ENCODE results near the gene SUPV3L1.
"Not testable (repeated sequence)": the region's sequence is repeated elsewhere in the genome, so short reads cannot be mapped to it uniquely, and the experiment has no call there.

SUPV3L1 gene

GRCh38 chr10:69250041-69250440 lies 70.0 kb downstream of the SUPV3L1 start:
- no peak for DNase-seq (ENCODE audit: extremely low read depth, low read depth)
- H3K4me3 ChIP-seq (replicated peaks; ENCODE audit: low read depth, low read length), result no peak overlapping the region
- TF ChIP-seq, protein P1, sequence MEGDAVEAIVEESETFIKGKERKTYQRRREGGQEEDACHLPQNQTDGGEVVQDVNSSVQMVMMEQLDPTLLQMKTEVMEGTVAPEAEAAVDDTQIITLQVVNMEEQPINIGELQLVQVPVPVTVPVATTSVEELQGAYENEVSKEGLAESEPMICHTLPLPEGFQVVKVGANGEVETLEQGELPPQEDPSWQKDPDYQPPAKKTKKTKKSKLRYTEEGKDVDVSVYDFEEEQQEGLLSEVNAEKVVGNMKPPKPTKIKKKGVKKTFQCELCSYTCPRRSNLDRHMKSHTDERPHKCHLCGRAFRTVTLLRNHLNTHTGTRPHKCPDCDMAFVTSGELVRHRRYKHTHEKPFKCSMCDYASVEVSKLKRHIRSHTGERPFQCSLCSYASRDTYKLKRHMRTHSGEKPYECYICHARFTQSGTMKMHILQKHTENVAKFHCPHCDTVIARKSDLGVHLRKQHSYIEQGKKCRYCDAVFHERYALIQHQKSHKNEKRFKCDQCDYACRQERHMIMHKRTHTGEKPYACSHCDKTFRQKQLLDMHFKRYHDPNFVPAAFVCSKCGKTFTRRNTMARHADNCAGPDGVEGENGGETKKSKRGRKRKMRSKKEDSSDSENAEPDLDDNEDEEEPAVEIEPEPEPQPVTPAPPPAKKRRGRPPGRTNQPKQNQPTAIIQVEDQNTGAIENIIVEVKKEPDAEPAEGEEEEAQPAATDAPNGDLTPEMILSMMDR (IDR thresholded peaks at IDR 0.05; ENCODE audit: low read depth, low read length, missing control alignments), result no peak

DNA sequence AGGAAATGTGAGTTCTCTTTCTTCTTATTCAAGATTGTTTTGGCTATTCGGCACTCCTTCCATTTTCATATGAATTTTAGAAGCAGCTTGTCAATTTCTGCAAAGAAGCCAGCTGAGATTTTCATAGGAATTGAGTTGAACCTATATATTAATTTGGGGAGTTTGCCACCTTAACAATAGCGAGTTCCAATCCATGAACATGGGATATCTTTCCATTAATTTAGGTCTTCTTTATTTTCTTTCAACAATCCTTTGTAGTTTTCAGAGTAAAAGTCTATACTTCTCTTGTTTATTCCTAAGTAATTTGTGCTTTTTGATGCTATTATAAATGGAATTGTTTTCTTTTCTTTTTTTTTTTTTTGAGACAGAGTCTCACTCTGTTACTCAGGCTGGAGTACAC lies 71.4 kb downstream of the SUPV3L1 start:
- DNase-seq (ENCODE audit: extremely low read depth, low read depth), result not testable (repeated sequence)

GRCh38 chr10:69253171-69253570 lies 73.1 kb downstream of the SUPV3L1 start:
- DNase-seq (ENCODE audit: extremely low read depth, low read depth), result no peak
- H3K4me3 ChIP-seq (replicated peaks; ENCODE audit: low read depth, low read length), result no peak overlapping the region
- TF ChIP-seq, protein P1 (IDR thresholded peaks at IDR 0.05; ENCODE audit: low read depth, low read length, missing control alignments), result no peak

More for the DNA sequence above, 71.4 kb downstream of the SUPV3L1 start:
- not testable (repeated sequence) for H3K4me3 ChIP-seq (replicated peaks; ENCODE audit: low read depth, low read length)

DNA sequence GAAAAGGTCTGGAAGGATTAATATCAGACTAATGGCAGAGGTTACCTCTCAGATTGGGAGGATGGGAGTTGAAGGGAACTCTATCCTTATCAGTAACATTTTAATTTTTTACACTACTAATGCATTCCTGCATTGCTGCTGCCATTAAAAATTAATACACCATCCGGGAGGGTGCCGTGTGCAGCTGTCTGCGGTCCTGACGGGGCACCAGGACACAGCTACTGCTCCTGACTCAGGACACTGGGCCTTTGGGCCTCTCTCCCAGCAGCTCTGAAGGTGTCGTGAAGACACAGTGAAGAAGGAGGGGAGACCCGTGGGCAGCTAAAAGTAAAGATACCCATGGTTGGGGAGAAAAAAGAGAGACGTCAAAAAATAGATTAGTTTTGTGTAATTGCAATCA lies 74.8 kb downstream of the SUPV3L1 start:
- DNase-seq (ENCODE audit: extremely low read depth, low read depth), result no peak
- TF ChIP-seq, protein P1 (IDR thresholded peaks at IDR 0.05; ENCODE audit: low read depth, low read length, missing control alignments), result no peak
- H3K4me3 ChIP-seq (replicated peaks; ENCODE audit: low read depth, low read length), result no peak overlapping the region
